ENCODE results near the gene ADAMTS12. TPM values are rescaled to one million over a fixed set of nuclear protein-coding genes. Genes with fewer than 3 reads are reported as not detected.

Gene ADAMTS12
- polyA plus RNA-seq, 1 of the 3 experiments (the other 2 are of a cell fraction): 2.5 TPM

DNA sequence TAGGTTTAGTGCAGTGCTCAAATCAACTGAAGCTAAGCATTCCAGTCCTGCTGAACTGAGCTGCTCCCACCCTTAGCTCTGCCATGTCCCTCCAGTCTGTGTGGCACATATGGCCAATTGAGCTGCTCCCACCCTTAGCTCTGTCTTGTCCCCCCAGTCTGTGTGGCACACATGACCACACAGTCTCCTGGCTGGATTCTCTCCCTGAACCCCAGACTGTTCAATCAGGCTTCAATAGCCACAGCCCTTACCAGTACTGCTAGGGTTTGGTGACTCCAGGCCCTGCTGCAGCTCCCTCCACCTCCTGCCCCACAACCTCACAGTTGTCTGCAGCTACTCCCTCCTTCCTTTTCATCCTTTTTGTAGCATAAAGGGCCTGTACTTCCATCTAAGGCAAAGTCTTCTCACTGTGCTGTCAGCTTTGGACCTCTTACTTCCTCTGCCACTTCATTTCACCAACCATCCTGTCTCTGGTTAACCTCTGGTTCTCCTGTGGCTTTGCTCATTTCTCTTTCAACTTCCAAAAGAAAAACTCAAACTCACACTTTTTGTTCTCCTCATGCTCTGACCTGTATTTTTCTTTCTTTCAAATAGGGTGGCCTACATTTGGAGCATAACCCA, 50.8 kb downstream of the ADAMTS12 start:
- TF ChIP-seq GATA2 (CRISPR knock-in tag; IDR thresholded peaks at IDR 0.05) (no peak), GABPA (IDR thresholded peaks at IDR 0.05; ENCODE audit: low read depth) (no peak), TCF12 (IDR thresholded peaks at IDR 0.05) (no peak), SIN3A (IDR thresholded peaks at IDR 0.05; ENCODE audit: borderline replicate concordance, low read depth, low read length) (no peak), RAD21 (IDR thresholded peaks at IDR 0.05; ENCODE audit: low read length) (no peak), FOXJ3 (CRISPR knock-in tag; IDR thresholded peaks at IDR 0.05) (no peak), USF2 (IDR thresholded peaks at IDR 0.05; ENCODE audit: borderline replicate concordance, low read depth, low read length) (no peak), TEAD4 (IDR thresholded peaks at IDR 0.05; ENCODE audit: borderline replicate concordance, insufficient read depth) (no peak), EP300 (IDR thresholded peaks at IDR 0.05; ENCODE audit: borderline replicate concordance in 1 of 2, low read depth in 1 of 2, low read length in 1 of 2) (no peak), POLR2AphosphoS5 (IDR thresholded peaks at IDR 0.05; ENCODE audit: low read depth, low read length) (no peak)
- TF ChIP-seq, protein P1, sequence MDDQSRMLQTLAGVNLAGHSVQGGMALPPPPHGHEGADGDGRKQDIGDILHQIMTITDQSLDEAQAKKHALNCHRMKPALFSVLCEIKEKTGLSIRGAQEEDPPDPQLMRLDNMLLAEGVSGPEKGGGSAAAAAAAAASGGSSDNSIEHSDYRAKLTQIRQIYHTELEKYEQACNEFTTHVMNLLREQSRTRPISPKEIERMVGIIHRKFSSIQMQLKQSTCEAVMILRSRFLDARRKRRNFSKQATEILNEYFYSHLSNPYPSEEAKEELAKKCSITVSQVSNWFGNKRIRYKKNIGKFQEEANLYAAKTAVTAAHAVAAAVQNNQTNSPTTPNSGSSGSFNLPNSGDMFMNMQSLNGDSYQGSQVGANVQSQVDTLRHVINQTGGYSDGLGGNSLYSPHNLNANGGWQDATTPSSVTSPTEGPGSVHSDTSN (IDR thresholded peaks at IDR 0.05): no peak
- H3K79me2 ChIP-seq (ENCODE audit: insufficient read depth): no peaks in the 10 kb centered on the region
- CTCF ChIA-PET: interaction anchor here (0.6 kb wide), 1 partner anchor 10 kb away, joined by 3 read pairs; no protein-coding TSS in a partner anchor

DNA sequence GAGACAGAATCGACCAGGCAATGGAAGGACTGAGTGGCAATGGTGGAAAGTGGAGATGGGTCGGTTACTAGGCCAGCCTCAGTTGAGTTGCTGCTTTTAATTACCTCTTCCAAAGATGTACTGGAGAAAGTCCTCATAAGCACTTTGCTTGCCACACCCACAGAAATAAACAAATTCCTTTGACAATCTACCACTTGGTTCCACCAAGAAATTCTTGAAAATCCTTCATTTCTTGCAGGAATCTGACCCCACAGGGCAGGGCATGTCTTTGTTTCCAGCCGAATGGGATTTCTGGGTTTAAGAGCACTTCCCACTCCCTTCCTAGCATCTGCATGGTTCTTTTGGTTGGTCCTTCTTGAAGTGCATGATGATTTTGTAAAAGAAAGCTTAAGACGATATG, 54.5 kb downstream of the ADAMTS12 start:
- CTCF ChIA-PET: no interaction called here
- no peak for TF ChIP-seq GATA2 (CRISPR knock-in tag; IDR thresholded peaks at IDR 0.05)
- no peak for TF ChIP-seq CHD2 (IDR thresholded peaks at IDR 0.05; ENCODE audit: low read length, partially characterized antibody)
- no peak for TF ChIP-seq RAD21 (IDR thresholded peaks at IDR 0.05; ENCODE audit: low read length)
- TF ChIP-seq ELF1 (IDR thresholded peaks at IDR 0.05): no peak
- TF ChIP-seq ZBTB33 (IDR thresholded peaks at IDR 0.05; ENCODE audit: borderline replicate concordance, low read depth): no peak
- no peak for TF ChIP-seq REST (IDR thresholded peaks at IDR 0.05; ENCODE audit: low read depth, low read length)
- TF ChIP-seq TAF1 (IDR thresholded peaks at IDR 0.05; ENCODE audit: borderline replicate concordance, low read depth, low read length): no peak
- TF ChIP-seq GABPA (IDR thresholded peaks at IDR 0.05; ENCODE audit: low read depth): no peak
- TF ChIP-seq USF1 (IDR thresholded peaks at IDR 0.05; ENCODE audit: borderline replicate concordance, low read depth): no peak
- no peak for TF ChIP-seq USF2 (IDR thresholded peaks at IDR 0.05; ENCODE audit: borderline replicate concordance, low read depth, low read length)
- TF ChIP-seq NFIC (IDR thresholded peaks at IDR 0.05; ENCODE audit: borderline replicate concordance): no peak

More for the DNA sequence above, 50.8 kb downstream of the ADAMTS12 start:
- Histone ChIP-seq H3K9me3 (no peaks in the 10 kb centered on the region), H3K27me3 (ENCODE audit: insufficient read depth) (no peaks in the 10 kb centered on the region), H2AFZ (ENCODE audit: low read depth) (no peak overlapping the region), H3K4me1 (ENCODE audit: control insufficient read depth in 1 of 2, insufficient read depth in 2 of 2, low read depth in 1 of 2, low read length in 1 of 2) (no peaks in the 10 kb centered on the region), H4K20me1 (ENCODE audit: insufficient read depth) (no peaks in the 10 kb centered on the region), H3K4me2 (no peak overlapping the region), H3F3A (replicated peaks; ENCODE audit: insufficient read depth) (no peaks in the 10 kb centered on the region), H3K27ac (ENCODE audit: low read depth in 2 of 2, low read length in 1 of 2) (no peak overlapping the region), H3K36me3 (replicated peaks in 1 of 2; ENCODE audit: control insufficient read depth in 1 of 2, insufficient read depth in 2 of 2, low read length in 1 of 2) (no peaks in the 10 kb centered on the region), H3K4me3 (ENCODE audit: low read depth in 2 of 2, low read length in 1 of 2) (no peak overlapping the region), H3K9me2 (no peaks in the 10 kb centered on the region), H3K9ac (no peak overlapping the region)
- DNase-seq: no peak
- POLR2A ChIA-PET: no interaction called here

More for the DNA sequence above, 54.5 kb downstream of the ADAMTS12 start:
- no peaks in the 10 kb centered on the region for H4K20me1 ChIP-seq (ENCODE audit: insufficient read depth)
- no peak overlapping the region for H3K9ac ChIP-seq
- H3K4me3 ChIP-seq (ENCODE audit: low read depth in 2 of 2, low read length in 1 of 2): no peak overlapping the region
- H3K27me3 ChIP-seq (ENCODE audit: insufficient read depth): no peaks in the 10 kb centered on the region
- 47% methylated on average over 4 of the region's 4 CpGs for WGBS (ENCODE audit: low lambda C conversion rate)
- H3F3A ChIP-seq (replicated peaks; ENCODE audit: insufficient read depth): no peaks in the 10 kb centered on the region
- POLR2A ChIA-PET: no interaction called here
- H3K36me3 ChIP-seq (replicated peaks in 1 of 2; ENCODE audit: control insufficient read depth in 1 of 2, insufficient read depth in 2 of 2, low read length in 1 of 2): no peaks in the 10 kb centered on the region
- no peaks in the 10 kb centered on the region for H3K79me2 ChIP-seq (ENCODE audit: insufficient read depth)
- H3K4me1 ChIP-seq (ENCODE audit: control insufficient read depth in 1 of 2, insufficient read depth in 2 of 2, low read depth in 1 of 2, low read length in 1 of 2): no peaks in the 10 kb centered on the region
- no peaks in the 10 kb centered on the region for H3K9me2 ChIP-seq
- H3K4me2 ChIP-seq: no peak overlapping the region
- DNase-seq: no peak
- no peaks in the 10 kb centered on the region for H3K9me3 ChIP-seq
- H2AFZ ChIP-seq (ENCODE audit: low read depth): no peak overlapping the region
- H3K27ac ChIP-seq (ENCODE audit: low read depth in 2 of 2, low read length in 1 of 2): no peak overlapping the region

All from SK-N-SH (cell line).